ENCODE measurements around the gene FBXL7.

FBXL7 gene

DNA sequence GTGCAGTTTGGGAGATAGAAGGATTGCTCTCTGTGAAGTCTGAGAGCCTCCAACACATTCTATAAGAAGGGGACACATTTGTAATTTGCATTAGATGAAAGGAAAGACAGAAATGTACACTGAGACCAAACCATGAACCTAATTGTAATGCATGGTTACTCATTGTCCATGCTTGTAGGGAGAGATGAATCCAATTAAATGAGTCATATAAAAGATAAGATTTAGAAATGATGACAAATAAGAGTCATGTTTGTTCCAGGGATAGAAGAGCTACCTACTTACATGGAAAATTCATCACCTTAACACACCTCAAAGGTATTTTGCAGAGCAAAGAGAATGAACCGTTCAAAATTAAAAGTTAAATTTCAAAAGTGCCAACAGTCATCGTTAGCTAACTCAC, 85.1 kb downstream of the FBXL7 start:
- no peak for DNase-seq

GRCh38 chr5:15585841-15586591, 86.0 kb downstream of the FBXL7 start:
- no peak for DNase-seq

DNA sequence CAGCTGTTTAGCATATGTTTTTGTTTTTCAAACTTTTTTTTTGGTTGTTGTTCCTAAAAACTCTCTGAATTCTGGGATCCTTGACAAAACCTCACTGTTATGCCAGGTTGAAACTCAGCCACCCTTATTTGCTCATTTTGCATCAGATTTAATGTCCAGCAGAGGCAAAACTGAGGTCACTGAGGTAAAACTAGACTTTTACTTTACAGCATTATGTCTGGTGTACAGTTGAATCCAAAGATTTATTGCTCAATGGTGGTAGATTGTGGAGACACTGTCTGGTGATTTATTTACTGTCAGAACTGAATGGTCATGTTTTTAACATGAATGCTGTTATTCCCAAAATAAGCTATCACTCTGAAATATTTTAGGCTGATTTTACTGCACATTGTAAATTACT, 87.9 kb downstream of the FBXL7 start:
- DNase-seq, result no peak

GRCh38 chr5:15592728-15593127, 92.7 kb downstream of the FBXL7 start:
- no peak for DNase-seq

GRCh38 chr5:15594977-15595568, 95.1 kb downstream of the FBXL7 start:
- DNase-seq, result no peak

DNA sequence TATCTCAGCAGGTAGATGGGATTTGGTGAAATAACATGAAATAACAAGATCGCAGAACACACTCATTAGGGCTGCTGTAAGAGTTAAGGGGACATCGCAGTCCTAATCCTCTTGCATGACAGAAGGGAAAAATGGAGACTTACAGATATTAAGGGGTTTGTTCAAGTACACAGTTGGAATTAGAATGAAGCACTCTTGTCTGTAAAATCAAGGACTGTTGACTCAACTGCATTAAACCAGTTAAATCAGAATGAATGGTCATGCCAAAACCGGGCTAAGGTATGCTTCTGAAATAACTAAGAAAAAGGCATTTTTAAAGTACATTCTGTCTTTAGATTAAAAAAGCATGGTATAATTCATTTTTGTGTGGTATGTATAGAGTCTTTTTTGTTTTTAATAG, 95.9 kb downstream of the FBXL7 start:
- no peak for DNase-seq

- no peak for DNase-seq
These were observed 97.0 kb downstream of the FBXL7 start for GRCh38 chr5:15596936-15597335.

GRCh38 chr5:15597804-15598203, 97.8 kb downstream of the FBXL7 start:
- no peak for DNase-seq

- DNase-seq, result no peak
These were observed 98.4 kb downstream of the FBXL7 start for GRCh38 chr5:15598294-15598902.

DNA sequence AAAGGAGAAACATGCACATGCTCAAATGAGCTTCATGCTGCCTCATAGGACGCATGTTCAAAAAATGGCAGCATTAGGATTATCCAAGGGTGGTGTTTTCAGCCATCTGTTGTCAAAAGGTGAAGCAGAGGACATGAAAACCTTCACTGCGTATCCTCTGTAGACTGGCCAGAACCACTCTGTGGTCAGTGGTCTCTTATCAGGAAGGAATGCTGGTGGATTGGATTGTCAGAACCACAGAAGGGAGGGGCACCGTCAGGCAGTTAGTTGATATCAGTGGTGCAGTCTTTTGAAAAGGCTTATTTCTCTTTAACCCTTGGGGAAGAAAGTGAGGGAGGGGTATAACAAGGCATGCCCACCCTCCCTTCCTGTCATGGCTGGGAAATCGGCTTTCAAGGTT, 100.1 kb downstream of the FBXL7 start:
- DNase-seq, result no peak

GRCh38 chr5:15601274-15601673, 101.3 kb downstream of the FBXL7 start:
- no peak for DNase-seq

DNA sequence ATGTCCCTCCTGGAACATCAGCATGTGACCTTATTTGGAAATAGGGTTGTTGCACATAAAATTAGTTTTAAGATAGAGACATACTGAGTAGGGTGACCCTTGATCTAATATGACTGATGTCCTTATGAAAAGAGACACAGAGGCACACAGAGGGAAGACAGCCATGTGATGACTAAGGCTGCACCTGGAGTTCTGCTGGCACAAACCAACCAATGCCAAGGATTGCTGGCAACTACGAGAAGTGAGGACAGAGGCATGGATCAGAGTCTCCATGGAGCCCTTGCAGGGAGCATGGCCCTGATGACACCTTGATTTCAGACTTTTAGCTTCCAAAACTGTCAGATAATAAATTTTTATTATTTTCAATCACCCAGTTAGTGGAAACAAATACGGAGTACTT, 101.9 kb downstream of the FBXL7 start:
- no peak for DNase-seq

DNA sequence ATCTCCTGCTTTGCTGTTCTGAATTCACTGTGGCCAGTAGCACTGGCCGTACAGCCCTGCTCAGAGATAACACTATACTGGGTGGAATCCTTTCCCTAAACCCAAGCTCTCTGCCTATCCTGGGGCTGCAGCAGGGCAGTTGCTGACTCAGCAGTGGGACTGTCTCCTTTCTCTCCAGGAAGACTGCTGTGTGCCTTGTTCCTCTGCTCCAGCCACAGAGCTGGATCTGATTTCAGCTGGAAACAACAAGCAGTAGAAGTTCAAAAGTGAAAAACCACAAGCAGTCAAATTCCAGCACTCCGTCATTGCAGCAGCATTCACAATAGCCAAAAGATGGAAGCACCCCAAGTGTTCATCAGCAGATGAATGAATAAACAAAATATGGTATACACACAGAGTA, 105.0 kb downstream of the FBXL7 start:
- no peak for DNase-seq

GRCh38 chr5:15606197-15606596, 106.2 kb downstream of the FBXL7 start:
- no peak for DNase-seq

DNA sequence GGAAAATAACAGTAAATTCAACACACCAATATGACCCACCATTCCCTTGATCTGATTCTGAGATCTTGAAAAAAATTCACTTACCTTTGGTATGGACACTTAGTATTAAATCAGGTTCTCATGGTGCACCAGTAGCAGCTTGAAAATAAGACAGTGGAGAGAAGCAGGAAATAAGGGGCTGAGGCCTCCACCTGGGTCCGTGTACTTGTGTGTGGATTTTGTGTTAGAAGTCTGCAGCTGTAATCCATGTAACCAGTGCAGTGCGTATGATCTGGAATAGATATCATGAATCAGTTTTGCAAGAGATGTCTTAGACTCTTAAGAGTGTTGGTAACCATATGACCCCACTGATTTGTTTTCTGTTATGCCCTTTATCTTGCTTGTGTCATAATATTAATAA, 107.1 kb downstream of the FBXL7 start:
- DNase-seq, result no peak

DNA sequence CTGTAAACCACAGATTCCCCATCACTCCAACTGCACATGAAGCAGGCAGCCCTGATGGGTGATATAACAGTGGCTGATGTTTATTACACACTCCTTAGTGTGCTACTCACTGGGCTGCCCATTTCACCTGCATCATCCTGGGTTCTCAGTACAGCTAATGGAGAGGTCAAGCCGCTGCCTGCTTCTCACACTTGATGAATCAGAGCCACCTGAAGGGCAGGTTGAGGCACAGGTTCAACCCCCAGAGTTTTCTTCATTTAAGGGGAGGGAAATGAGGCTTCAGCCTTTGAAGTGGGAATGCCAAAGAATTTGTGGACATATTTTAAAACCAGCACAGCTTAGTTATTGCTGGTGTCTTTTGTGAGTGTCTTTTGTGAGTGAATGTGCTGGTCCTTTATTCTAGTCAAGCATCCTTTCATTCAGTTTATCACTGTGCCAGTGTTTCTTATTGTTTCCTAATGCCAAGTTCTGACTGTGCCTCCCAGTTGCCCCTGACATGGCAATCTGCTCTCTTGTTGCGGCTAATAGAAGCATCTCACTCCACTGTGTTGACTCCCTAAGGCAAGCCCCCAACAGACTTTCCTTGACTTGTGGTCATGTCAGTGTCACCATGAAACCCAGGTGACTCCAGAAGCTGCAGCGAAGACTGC, 109.2 kb downstream of the FBXL7 start:
- no peak for DNase-seq

GRCh38 chr5:15610216-15610615, 110.2 kb downstream of the FBXL7 start:
- DNase-seq, result no peak

GRCh38 chr5:15611008-15611407, 111.0 kb downstream of the FBXL7 start:
- DNase-seq, result no peak

- DNase-seq, result no peak
These were observed 113.1 kb downstream of the FBXL7 start for GRCh38 chr5:15612915-15613635.

DNA sequence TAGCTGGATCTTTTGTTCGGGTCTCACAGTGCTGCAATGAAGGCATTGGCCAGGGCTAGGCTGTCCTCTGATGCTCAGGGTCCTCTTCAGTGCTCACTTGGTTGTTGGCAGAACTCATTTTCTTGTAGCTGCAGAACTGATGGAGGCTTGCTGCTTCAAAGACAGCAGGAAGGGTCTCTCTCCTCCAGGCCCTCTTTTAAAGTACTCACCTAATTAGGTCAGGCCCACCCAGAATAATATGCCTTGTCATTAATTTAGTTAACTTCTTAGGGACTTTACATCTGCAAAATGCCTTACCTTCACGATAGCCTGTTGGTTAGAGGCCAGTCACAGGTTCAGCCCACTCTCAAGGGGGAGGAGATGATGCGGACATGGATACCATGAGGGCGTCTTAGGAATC, 114.7 kb downstream of the FBXL7 start:
- DNase-seq, result no peak

DNA sequence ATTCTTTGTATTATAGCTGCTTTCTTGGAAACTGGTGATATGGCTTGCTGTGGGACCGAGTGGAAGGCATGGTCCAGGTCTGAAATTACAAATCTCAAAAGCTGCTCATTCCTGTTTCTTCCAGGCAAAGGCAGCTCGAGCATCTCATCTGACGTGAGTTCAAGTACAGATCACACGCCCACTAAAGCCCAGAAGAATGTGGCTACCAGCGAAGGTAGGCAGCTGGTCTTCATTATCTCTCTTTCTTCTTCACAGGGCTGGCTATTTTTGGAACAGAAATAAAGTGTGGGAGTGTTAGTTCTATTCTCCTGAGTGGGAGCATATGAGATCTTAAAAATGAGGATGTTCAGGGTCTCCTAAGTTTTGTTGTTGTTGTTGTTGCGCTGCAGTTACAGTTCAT, 115.9 kb downstream of the FBXL7 start:
- no peak for DNase-seq

DNA sequence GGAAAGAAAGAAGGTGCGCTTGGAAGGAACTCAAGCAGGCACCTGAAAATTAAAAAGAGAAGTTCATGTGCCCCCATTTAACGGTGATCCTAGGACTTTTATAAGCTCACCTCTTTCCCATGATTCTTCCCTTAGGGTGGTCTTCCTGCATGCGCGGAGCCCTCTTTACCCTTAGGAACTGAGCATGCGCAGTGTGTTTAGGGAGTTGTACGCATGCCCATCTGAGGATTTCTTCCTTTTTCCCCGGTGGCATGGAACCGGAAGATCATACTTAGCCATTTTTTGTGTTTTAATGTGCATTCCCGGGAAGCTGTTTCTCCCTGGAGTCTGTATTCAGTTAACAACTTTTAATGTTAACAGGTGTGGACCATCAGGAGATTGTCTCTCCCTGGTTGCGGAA, 119.0 kb downstream of the FBXL7 start:
- no peak for DNase-seq

- no peak for DNase-seq
These were observed 120.5 kb downstream of the FBXL7 start for GRCh38 chr5:15620501-15620900.

Measured in NCI-H1092 (cell line).